ENCODE results near the gene TBC1D23.

- TF ChIP-seq CTCF (IDR thresholded peaks at IDR 0.05): no peak
- TF ChIP-seq POLR2A (IDR thresholded peaks at IDR 0.05): no peak
Measured at GRCh38 chr3:100340527-100340926, 79.7 kb downstream of the TBC1D23 start.
